ENCODE results near the gene ADM5. TPM values are rescaled to one million over a fixed set of nuclear protein-coding genes. Genes with fewer than 3 reads are reported as not detected.
A peak's percentile ranks its signal among the peaks of the same experiment; 100 is the strongest.

The ADM5 gene, protein sequence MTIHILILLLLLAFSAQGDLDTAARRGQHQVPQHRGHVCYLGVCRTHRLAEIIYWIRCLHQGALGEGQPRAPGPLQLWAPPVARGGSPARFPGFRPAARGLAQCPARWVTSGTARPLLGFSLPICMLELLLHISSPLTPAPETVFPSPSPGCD
- 9.2 and 10.0 TPM in 2 replicates for total RNA-seq (2014; rRNA removed; shearing (Covaris generic))

DNA sequence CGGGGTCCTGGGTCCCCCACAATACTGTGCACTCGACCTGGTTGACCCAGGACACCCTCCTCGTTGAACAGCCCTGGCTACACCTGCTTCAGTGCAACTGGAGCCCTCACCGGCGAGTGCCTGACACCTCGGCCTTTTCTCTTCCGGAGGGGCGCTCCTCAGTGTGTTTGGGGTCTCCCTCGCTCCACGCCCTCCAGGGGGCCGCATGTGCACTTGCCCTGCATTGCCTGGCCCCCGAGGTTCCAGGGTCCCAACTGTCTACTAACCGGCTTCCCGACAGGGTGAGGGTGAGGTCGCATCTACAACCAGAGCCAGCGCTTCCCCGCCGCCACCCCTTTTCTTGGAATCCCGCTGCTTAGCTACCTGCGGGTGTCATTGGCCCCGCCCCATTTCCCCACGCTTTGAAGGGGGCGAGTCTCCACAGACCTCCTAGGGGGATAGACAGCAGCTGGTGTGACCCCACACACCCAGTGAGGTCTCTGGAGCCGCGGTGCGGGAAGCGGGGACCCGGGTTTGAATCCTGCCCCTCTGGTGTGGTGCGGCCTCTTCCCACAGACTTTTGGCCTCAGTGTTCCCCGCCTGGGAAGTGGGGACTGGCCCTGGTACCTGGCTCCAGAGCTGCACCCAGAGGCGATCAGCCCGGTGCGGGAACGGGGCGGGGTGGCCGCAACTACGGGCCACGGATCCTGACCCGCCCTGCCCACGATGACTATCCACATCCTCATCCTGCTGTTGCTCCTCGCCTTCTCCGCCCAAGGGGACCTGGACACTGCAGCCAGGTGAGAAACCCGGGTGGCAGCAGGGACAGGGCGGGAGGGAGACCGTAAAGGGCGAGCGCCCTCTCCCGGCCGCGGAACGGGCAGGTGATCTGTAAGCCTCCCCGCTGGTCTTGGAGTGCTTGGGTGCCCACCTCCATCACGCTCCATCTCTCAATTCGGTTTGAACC, at the start of gene ADM5:
ADM5 (plus strand) TSS at position 462 of the 946 bp plus-strand sequence; CDS start at position 706, 244 bp downstream.
- DNase-seq (ENCODE audit: low spot score), result peak; percentile 90

DNA sequence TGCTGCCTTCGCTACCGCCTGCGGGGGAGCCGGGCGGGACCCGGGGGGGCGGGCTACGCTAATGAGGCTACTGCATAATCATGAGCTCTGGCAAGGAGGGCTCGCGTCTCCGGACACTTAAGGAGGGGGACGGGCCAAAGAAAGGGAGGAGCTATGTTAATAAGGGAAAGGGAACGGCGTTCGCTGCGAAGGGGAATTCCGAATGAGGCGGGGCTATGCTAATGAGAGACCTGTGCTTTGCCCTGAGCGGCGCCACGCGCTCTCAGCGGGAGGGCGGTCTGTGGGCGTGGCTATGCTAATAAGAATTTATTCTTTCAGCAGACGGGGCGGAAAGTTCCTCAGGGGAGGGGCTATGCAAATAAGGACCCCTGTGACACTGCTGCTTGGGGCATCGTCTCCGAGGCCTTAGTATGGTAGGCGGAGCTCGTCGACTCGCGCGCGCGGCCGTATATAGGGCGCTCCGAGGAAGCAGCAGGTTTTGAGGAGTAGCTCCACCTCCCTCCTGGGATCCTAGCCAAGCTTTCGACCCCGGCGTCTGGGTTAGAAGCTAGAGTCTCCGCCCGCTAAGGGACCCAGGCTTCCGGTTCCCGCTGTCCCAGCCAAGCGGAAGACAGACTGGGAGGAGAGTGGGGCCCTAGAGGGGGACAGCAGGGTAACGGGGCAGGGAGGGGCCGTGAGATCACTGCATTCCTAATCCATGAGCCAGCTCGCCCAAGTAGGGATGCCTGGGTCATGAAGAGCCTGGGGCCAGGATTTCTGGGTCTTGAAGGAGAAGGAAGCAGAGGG, 49.1 kb upstream of the ADM5 start, which contains the start of gene RRAS:
RRAS (minus strand) TSS at position 31 of the 786 bp plus-strand sequence. CDS start 45 bp downstream, outside the sequence.
- peak; percentile 100 for DNase-seq (ENCODE audit: low spot score)

DNA sequence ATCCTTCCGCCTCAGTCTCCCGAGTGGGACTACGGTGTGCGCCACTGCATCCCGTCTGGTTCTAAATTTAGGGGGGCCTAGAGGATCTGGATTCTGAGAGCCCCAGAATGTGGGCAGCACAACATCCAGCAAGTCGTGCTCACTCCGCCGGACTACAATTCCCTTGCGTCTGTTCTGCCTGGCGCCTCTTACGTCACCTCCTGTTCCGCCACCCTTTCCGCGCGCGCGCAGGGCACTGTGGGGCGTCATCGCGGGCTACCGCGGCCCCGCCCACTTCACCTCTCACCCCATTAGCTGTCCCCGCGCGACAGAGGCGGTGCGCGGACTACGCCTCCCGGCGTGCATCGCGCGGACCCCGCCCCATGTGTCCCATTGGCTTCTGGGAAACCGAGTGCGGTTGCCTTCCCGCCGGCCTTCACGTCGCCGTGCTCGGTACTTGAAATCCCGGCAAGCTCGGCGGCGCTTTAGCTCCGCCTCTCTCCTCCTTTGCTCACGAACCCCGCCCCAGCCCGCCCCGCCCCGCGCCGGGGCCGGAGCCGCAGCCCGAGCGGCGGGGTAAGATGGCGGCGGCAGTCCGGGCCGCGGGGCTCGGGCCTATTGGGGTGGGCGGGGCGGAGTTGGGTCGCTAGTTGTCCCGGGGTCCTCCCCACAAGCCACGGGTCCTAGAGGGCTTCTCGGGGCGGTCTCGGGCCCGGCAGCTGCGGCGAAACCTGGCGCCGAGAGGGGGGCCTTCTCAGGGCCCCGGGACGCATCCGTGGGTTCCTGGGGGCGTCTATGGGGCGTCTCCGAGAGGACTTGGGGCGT, 47.5 kb upstream of the ADM5 start, which contains the start of gene SCAF1:
SCAF1 (plus strand) TSS at position 522 of the 804 bp plus-strand sequence. CDS start 2,818 bp downstream, outside the sequence.
- DNase-seq (ENCODE audit: low spot score), result peak; percentile 100

DNA sequence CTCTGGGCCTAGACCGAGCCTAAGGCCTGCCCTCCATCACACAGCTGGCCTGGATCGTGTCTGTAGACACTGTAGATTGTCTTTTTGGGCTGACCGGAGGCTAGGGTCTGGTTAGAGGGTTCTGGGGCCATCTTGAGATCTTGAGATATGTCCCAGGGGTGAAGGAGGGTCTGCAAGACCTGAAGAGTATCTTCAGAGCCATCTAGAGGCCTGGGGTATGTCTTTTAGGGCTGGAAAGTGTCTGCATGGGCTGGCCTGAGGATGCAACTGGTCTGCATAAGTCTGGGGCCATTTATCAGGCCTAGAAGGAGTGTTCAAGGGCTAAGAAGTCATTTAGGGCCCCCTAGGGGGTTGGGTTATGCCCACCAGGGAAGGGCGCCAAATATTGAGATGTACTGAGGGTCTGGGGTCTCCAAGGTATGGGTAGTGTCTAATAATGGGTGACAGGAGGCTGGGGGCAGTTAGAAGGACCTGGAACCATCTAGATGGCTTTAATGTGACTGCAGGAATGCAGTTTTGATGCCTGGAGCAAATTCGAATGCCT, 46.8 kb upstream of the ADM5 start:
- no peak for DNase-seq (ENCODE audit: low spot score)

DNA sequence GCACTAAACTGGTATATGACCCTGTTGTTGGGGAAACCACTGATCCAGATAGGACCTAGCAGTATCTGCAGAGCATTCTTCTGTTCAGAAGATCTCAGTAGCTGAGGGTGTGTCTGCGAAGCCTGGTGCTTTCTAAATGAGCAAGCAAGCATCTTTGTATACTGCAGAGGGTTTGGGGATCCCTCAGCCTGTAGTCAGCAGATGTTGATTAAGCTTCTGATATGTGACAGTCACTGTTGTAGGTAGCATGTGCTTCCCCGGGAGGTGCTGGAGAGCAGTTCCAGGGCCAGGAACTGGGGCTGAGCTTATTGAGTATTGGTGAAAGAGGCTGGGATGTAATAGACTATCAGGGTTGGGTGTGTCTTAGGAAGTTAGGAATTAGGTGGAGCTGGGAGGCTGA, 45.9 kb upstream of the ADM5 start:
- no peak for DNase-seq (ENCODE audit: low spot score)

DNA sequence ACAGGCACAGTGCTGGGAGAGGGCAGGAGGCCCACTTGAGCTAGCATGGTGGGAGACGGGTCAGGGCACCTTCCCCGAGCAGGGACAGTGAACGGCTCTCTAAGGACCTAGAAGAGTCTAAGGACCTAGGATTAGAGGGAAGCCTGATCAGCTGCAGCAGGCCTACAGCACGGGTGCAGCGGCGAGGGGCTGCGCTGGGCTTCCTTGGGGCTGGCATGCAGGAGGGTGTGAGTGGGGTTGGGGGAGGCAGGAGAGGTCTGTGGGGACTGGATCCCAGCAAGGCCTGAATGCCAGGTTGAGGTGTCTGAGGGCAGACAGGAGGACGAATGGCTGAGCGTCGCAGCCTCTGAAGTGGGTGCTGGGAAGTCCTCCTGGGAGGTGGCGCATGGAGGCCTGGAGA, 43.8 kb upstream of the ADM5 start:
- no peak for DNase-seq (ENCODE audit: low spot score)

DNA sequence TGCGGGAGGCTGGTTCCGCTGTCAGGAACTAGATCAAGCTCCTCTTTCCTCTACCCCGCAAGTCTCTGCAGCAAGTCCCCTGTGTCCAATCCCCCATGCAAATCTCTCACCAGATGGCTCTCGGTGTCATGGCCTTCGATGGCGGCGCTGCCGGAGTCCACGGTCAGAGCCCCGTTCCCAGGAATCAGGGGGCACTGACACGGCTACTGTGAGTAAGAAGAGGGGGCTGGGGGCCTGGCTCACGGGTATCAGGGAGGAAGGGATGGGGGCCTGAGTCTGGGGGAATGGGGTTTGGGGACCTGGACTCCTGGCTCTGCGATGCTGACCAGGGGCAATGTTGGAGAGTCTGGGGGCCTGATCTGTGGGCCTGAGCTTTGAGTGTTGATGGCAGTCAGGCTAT, 43.4 kb upstream of the ADM5 start:
- DNase-seq (ENCODE audit: low spot score), result no peak

DNA sequence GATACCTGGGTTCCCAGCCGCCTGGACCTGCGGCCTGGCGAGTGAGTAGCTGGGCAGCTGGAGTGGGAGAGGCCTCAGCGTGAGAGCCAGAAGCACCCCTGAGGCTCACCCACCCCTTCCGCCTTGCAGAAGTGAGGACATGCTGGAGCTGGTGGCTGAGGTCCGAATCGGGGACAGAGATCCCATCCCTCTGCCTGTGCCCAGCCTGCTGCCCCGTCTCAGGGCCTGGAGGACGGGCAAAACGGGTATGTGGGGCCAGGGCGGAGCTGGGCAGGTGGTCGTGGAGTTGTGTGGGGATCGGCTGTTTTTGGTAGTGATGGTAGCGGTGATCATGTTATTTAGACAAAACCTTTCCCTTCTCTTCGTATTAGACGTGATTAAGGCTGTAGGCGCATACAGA, 42.8 kb upstream of the ADM5 start:
- no peak for DNase-seq (ENCODE audit: low spot score)

DNA sequence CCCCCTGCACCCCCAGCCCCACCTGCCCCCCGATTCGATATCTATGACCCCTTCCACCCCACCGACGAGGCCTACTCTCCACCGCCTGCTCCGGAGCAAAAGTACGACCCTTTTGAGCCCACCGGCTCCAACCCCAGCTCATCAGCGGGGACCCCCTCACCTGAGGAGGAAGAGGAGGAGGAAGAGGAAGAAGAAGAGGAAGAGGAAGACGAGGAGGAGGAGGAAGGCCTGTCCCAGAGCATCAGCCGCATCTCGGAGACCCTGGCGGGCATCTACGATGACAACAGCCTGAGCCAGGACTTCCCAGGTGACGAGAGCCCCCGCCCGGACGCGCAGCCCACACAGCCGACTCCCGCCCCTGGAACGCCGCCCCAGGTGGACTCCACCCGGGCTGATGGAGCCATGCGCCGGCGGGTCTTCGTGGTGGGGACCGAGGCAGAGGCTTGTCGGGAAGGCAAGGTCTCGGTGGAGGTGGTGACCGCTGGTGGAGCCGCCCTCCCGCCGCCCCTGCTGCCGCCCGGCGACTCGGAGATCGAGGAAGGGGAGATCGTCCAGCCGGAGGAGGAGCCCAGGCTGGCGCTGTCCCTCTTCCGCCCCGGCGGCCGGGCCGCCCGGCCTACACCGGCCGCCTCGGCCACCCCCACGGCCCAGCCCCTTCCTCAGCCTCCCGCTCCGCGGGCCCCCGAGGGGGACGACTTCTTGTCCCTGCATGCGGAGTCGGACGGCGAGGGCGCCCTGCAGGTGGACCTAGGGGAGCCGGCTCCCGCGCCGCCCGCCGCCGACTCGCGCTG, 38.2 kb upstream of the ADM5 start:
- no peak for DNase-seq (ENCODE audit: low spot score)

DNA sequence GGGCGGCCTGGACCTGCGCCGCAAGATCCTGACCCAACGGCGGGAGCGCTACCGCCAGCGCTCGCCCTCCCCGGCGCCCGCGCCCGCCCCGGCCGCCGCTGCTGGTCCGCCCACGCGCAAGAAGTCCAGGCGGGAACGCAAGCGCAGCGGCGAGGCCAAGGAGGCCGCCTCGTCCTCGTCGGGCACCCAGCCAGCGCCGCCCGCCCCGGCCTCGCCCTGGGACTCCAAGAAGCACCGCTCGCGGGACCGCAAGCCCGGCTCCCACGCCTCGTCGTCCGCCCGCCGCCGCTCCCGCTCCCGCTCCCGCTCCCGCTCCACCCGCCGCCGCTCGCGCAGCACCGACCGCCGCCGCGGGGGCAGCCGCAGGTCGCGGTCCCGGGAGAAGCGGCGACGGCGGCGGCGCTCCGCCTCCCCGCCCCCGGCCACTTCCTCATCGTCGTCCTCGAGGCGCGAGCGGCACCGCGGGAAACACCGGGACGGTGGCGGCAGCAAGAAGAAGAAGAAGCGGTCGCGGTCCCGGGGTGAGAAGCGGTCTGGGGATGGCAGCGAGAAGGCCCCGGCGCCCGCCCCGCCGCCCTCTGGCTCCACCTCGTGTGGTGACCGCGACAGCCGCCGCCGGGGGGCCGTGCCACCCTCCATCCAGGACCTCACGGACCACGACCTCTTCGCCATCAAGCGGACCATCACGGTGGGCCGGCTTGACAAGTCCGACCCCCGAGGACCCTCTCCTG, 37.4 kb upstream of the ADM5 start:
- no peak for DNase-seq (ENCODE audit: low spot score)

DNA sequence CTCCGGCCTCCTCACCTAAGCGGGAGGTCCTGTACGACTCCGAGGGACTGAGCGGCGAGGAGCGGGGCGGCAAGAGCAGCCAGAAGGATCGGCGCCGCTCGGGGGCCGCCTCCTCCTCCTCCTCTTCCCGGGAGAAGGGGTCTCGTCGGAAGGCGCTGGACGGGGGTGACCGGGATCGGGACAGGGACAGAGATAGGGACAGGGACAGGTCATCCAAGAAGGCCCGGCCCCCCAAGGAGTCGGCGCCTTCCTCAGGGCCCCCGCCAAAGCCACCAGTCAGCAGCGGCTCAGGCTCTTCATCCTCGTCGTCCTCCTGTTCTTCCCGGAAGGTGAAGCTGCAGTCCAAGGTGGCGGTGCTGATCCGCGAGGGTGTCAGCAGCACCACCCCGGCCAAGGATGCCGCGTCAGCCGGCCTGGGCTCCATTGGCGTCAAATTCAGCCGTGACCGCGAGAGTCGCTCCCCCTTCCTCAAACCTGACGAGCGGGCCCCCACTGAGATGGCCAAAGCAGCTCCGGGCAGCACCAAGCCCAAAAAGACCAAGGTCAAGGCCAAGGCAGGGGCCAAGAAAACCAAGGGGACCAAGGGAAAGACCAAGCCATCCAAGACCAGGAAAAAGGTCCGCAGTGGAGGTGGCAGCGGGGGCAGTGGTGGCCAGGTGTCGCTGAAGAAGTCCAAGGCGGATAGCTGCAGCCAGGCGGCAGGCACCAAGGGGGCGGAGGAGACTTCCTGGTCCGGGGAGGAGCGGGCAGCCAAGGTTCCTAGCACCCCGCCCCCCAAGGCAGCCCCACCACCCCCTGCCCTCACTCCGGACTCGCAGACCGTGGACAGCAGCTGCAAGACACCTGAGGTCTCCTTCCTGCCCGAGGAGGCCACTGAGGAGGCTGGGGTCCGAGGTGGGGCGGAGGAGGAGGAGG, 36.6 kb upstream of the ADM5 start:
- no peak for DNase-seq (ENCODE audit: low spot score)

DNA sequence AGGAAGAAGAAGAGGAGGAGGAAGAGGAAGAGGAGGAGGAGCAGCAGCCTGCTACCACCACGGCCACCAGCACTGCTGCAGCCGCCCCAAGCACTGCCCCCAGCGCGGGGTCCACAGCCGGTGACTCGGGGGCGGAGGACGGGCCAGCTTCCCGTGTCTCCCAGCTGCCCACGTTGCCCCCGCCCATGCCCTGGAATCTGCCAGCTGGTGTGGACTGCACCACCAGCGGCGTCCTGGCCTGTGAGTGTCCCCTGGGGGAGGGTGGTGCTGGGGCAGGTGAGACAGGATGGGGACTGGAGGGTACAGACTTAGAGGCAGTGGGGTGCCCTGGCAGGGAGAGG, 36.0 kb upstream of the ADM5 start:
- no peak for DNase-seq (ENCODE audit: low spot score)

DNA sequence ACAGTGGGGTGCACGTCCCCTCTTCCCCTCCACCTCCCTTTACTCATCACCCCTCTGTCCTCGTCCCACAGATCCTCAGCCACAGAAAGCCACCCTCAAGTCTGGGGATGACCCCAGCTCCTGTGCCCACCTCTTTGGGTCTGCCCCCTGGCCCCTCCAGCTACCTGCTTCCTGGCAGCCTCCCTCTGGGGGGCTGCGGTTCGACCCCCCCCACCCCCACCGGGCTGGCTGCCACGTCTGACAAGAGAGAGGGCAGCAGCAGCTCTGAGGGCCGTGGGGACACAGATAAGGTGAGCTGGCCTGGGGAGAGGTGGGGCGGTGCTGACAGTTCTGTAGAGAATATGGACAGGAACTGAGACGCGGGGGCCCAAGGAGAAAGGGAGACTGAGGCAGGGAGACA, 34.8 kb upstream of the ADM5 start:
- DNase-seq (ENCODE audit: low spot score), result no peak

DNA sequence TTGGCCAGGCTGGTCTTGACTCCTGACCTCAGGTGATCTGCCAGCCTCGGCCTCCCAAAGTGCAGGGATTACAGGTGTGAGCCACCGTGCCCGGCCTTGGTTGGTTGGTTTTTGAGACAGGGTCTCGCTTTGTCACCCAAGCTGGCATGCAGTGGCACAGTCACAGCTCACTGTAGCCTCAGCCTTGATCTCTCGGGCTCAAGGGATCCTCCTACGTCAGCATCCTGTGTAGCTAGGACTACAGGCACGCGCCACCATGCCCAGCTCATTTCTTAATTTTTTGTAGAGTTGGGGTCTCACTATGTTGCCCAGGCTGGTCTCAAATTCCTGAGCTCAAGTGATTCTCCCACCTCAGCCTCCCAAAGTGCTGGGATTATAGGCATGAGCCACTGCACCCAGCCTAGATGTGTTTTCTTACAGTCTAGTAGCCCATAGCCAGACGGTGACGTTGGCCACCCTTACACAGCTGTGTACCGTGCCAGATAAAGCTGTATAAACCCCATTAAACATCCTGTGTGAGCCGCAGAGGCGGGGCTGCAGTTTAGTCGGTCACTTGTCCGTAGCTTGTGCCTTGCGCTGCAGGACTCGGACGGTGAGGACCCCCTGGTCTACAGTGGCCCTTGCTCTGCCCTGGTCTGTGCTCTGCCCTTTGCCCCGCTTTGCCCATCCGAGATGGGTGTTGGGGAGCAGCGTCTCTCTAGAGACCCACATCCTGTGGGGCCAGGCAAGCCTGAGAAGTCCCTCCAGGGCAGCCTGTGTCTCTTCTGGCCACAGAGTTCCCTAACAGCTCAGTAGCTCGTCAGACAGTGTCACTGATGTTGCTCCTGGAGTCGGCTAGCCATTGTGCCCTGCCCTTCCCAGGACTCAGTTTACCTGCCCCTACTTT, 33.6 kb upstream of the ADM5 start:
- no peak for DNase-seq (ENCODE audit: low spot score)

DNA sequence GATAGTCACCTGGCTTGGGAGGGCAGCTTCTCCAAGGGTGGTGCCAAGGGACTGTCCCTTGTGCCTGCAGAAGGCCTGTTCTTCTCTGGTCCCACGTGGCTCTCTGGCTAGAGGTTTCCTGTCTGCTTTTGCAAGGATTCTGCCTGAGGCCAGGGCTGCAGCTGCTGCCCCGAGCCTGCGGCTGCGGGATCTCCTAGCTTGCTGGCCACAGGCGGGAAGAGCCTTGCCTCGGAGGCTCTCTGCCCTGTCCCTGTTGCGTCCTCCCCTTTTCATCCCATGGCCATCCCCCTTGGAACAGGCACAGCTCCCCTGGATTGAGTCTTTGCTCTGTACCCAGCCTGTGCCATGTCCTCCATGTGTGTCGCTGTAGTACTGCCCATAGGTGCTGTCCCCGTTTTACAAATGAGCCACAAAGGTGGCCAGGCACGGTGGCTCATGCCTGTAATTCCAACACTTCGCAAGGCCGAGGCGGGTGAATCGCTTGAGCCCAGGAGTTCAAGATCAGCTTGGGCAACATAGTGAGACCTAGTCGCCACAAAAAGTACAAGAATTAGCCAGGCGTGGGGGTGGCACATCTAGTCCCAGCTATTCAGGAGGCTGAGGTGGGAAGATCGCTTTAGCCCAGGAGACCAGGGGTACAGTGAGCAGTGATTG, 32.8 kb upstream of the ADM5 start:
- no peak for DNase-seq (ENCODE audit: low spot score)

DNA sequence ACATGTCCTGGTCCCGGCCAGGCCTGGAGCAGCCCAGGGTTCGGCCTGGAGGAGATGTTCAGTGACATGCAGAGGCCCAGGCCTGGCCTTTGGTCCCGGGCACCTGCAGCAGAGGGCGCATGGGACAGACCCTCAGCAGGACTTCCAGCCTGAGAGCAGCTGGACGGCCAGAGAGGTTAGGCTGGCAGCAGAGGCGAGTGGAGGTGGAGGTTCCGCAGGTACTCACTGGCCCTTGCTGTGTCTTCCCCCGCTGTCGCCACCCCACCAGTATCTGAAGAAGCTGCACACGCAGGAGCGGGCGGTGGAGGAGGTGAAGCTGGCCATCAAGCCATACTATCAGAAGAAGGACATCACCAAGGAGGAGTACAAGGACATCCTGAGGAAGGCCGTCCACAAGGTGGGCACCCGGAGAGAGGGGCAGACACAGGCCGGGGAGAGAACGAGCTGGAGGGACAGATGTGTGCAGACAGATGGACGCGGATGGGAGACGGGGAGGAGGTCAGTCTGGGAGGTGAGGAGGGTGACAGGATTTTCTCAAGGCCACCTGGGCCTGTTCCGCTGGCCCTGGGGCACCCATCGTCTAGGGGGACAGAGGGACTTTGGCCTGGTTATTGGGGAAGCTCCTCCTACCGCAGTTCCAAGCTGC, 31.8 kb upstream of the ADM5 start:
- no peak for DNase-seq (ENCODE audit: low spot score)

All from HT-29 (cell line).